AG09309 (cell line): ENCODE measurements around the gene RPS6KB1.

Source experiments
- DNase-seq: peaks from one replicate; pipeline ENCODE4 v3.0.0-alpha.2; 2010; ENCODE audit warnings: low read depth
- H3K4me3 ChIP-seq: 2 replicates; pipeline ENCODE4 v1.5.1; 2011; ENCODE audit warnings: mild to moderate bottlenecking, low read depth, low read length, moderate library complexity; ENCODE audit not compliant: control insufficient read depth
- TF ChIP-seq, protein P1 (sequence below): IDR thresholded peaks from 2 replicates; pipeline ENCODE4 v1.5.1; 2011; ENCODE audit warnings: mild to moderate bottlenecking, low read depth, low read length, inconsistent platforms; ENCODE audit not compliant: insufficient read depth, control insufficient read depth; ENCODE audit errors: missing control alignments

RPS6KB1 gene

DNA sequence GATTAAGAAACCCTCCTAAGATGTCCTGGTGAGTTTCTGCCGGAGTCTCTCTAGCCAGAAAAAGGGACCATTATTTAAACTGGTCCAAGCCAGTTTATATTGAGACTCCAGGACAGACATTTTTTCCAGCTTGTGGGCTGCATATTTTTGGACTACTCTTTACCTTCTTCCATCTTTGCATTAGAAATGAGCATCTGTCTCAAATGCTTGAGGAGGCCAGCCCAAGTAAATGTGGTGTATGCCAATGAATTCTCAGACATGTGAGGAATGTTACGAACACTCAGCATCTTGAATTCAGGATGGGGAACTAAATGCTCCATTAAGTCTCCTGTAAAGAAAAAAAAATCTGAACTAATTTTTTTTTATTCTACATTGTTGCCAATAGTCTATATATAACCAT is 18.5 kb upstream of the RPS6KB1 start:
- TF ChIP-seq, protein P1, sequence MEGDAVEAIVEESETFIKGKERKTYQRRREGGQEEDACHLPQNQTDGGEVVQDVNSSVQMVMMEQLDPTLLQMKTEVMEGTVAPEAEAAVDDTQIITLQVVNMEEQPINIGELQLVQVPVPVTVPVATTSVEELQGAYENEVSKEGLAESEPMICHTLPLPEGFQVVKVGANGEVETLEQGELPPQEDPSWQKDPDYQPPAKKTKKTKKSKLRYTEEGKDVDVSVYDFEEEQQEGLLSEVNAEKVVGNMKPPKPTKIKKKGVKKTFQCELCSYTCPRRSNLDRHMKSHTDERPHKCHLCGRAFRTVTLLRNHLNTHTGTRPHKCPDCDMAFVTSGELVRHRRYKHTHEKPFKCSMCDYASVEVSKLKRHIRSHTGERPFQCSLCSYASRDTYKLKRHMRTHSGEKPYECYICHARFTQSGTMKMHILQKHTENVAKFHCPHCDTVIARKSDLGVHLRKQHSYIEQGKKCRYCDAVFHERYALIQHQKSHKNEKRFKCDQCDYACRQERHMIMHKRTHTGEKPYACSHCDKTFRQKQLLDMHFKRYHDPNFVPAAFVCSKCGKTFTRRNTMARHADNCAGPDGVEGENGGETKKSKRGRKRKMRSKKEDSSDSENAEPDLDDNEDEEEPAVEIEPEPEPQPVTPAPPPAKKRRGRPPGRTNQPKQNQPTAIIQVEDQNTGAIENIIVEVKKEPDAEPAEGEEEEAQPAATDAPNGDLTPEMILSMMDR, result no peak
- H3K4me3 ChIP-seq, result no peak overlapping the region
- no peak for DNase-seq

DNA sequence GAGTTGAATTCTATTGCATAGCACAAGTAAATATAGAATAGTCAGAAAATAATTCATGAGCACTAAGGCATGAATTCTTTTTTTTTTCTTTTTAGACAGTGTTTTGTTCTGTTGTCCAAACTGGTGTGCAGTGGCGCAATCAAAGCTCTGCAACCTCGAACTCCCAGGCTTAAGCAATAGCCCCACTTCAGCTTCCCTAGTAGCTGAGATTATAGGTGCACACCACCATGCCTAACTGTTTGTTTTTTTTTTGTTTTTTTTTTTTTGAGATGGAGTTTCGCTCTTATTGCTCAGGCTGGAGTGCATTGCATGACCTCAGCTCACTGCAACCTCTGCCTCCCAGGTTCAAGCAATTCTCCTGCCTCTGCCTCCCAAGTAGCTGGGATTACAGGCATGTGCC is 16.8 kb upstream of the RPS6KB1 start:
- no peak for DNase-seq
- no peak overlapping the region for H3K4me3 ChIP-seq
- TF ChIP-seq, protein P1, result no peak

DNA sequence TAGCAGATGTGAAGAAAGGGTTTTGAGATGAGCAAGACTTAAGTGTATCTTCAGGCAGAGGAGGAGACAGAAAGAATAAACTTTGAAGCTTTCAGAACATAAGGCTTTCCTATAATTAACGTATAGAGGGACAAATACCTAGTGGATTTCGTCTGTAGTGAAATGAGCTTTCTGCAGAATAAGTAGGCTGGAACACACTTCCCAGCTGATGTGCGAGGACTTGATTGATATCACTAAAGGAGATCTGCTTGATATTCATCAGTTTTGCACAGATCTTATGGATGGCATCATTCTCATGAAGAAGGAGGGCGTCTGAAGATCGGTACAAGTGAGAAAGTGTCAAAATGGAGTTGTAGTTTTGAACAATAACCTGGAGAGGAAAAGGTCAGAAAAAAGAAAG is 15.0 kb upstream of the RPS6KB1 start:
- no peak overlapping the region for H3K4me3 ChIP-seq
- no peak for DNase-seq
- TF ChIP-seq, protein P1, result no peak

DNA sequence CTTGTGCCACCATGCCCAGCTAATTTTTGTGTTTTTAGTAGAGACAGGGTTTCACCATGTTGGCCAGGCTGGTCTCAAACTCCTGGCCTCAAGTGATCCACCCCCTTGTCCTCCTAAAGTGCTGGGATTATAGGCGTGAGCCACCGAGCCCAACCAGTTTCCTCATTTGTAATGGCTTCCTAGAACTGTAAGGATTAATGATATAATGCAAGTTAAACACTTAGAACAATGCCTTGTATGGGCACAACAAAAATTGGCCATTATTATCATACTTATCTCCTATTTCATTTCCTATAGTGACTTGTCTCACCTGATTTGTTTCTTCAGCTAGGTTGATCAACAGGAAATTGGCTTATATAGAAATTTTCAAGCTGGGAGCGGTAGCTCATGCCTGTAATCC is 14.3 kb upstream of the RPS6KB1 start:
- TF ChIP-seq, protein P1, result no peak
- no peak overlapping the region for H3K4me3 ChIP-seq
- DNase-seq, result no peak

DNA sequence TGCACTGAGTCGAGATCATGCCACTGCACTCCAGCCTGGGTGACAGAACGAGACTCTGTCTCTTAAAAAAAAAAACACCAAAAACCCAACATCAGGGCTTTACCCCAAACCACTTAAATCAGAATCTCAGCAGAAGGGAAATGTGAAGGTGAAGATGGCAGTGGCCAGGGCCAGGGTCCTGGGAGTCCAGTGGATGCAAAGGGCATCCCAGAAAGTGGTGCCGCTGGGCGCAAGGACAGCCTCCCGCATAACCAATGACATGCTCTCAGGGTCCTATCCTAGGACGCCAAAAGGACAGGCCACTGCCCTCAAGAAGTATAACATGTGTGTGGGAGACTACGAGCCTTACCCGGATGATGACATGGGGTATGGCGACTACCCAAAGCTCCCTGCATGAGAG is 8.1 kb upstream of the RPS6KB1 start:
- DNase-seq, result no peak
- H3K4me3 ChIP-seq, result no peak overlapping the region
- TF ChIP-seq, protein P1, result no peak

DNA sequence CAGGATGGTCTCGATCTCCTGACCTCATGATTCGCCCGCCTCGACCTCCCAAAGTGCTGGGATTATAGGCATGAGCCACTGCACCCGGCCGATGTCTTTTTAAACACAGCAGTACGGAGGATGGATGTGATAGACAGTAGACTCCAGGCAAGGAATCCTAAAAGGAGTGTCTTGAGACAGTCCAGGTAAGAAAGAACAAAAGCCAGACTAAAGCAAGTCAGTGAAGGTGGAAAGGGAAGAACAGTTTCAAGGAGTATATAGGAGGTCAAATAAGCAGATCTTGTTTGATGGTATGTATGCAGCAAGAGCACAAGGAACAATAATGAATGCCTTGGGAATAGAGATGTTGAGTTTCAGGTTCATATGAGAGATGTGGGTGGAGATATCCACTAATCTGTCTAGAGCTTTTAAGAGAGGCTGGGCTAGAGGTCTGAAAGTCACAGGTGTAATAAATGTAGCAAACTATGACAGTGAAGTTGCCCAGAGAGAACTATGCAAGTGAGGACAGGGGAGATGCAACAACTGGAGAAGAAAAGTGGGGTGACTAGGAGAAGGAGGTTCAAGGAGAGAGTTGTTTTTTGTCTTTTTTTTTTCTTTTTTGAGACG is 4.7 kb upstream of the RPS6KB1 start:
- DNase-seq, result no peak
- no peak overlapping the region for H3K4me3 ChIP-seq
- TF ChIP-seq, protein P1, result no peak

DNA sequence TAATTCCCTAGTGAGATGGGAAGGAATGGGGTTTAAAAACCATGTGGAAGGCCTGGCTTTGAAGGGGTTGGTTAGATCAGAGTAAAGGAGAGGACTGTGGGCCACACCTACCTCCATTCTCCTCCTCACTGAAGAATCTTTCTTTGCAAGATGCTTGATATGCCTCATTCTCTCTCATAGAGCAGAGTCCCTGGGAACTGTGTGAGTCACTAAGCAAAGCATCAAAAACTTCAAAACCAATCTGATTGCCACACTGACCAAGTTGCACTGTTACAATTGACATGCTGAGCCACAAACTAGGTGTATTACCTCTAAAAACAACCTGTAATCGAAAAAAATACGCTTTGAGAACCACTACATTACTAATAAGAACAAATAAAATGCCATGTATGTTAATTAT is 2.2 kb upstream of the RPS6KB1 start:
- TF ChIP-seq, protein P1, result no peak
- no peak overlapping the region for H3K4me3 ChIP-seq
- no peak for DNase-seq
